ENCODE results near the gene SLC2A2. TPM values are rescaled to one million over a fixed set of nuclear protein-coding genes. Genes with fewer than 3 reads are reported as not detected.

Gene SLC2A2
- not detected for polyA plus RNA-seq (2013, experiment 1 of 2; ENCODE audit: insufficient read length)
- not detected for polyA plus RNA-seq (2013, experiment 2 of 2; ENCODE audit: insufficient read length)

DNA sequence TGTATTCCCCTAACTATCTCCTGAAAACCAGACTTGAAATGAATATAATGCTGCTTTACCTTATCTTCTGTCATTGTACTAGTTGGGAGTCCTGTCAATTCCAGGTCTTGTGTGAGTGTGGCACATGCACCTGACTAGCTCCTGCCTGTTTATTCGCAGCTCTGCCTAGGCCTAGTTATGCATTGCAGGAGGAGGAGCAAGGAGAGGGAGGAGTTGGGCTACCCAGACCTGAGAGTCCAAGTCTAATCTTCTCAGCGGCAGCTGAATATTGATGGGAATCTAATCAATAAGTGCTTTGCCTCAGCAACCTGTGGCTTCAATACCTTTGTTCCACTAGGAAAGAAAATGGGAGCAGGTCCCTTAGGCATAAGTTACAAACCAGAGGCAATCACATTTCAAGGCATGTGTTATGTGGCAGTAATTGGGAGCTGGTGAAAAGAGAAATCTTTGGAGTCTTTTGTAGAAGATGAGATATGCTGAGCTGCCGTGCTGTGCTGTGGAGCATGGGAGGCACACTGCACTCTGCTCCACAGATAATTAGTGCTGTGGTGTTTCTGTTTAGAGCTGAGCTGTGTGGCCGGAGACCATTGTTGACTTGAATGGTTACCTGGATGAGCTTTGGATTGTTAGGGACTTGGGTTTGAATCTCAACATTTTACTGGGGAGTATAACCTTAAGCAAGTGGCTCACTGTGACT is at the start of gene SLC2A2:
Gene SLC2A2, minus strand, starts transcription at position 124 of the 697 bp plus-strand sequence. Its CDS starts 50 bp downstream, at position 74.
- DNase-seq, result no peak

DNA sequence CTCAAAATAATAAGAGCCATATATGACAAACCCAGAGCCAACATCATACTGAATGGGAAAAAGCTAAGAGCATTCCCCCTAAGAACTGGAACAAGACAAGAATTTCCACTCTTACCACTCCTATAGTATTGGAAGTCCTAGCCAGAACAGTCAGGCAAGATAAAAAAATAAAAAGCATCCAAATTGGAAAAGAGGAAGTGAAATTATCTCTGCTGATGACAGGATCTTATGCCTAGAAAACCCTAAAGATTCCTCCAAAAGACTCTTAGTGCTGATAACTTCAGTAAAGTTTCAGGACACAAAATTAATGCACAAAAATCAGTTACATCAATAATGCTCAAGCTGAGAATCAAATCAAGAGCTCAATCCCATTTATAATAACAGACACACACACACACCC is 45.9 kb upstream of the SLC2A2 start:
- no peak for DNase-seq

DNA sequence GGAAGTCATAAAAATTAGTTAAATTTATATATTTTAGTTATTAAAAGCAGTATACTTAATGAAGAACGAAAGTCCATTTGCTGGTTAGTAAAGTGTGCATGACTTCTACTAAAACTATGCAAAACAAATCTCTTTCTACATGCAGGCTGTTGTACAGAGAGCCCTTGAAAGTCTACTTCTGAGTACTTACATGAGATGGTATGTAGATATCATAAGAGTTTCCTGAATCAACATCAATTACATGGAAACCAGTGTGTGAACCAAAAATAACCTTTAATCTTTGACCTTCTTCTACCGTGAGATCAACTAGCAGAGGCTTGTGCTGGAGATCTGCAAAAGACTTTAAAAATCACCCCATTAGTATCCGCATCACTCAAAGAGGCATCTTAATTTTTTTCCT is 42.1 kb upstream of the SLC2A2 start:
- no peak for DNase-seq

DNA sequence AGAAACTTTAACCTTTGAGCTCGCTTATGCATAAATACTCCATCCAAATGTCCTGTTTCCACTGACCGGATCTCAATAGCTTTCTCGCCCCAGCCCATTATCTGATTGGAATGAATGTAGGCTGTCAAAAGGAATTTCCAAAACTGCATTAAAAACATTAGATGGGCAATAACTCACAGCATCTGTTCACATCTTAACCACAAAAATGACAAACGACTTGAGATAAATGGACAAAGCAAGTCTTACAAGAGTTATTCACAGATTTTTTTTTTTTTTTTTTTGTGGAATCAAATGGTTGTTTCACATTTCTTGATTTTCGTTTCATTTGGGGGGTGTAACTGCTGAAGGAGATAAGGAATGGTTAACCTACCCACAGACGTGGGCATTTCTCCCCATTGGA is 39.7 kb upstream of the SLC2A2 start:
- peak; percentile 36 for DNase-seq

DNA sequence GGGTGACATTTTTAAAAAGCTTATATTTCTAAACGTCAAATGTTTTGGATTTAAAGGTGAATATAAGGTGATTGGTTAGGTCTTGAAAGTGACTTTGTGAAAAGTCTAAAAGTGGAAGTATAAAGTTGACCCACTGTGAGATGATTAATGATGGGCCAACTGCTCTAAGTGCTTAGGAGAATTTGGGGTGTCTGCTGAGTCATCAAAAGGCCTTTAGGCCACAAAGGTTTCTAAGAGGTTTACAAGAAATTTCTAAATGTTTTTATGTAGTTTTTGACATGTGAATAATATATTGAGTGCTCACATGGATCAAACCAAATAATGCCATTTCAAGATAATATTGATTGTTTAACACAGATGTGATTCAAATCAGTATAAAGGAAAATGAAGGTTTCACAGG is 39.2 kb upstream of the SLC2A2 start:
- DNase-seq, result no peak

DNA sequence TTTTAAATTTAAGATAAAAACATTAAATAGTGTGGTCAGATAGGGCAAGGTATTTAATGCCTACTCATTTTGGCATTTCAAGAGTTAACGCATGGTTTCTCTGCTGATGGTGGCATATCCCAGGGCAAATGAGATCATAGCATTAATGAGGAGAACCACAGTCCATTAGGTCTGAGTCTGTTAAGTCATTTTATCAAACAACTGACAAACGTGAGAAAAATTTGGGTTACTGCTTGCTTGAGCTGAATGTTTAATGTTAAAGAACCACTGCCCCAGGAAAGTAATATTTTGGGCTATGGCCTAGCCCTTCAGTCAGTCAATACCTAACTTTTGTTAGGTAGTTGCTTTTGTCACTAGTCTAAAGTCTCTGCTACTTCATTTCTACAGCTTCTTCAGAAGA is 37.9 kb upstream of the SLC2A2 start:
- DNase-seq, result no peak

DNA sequence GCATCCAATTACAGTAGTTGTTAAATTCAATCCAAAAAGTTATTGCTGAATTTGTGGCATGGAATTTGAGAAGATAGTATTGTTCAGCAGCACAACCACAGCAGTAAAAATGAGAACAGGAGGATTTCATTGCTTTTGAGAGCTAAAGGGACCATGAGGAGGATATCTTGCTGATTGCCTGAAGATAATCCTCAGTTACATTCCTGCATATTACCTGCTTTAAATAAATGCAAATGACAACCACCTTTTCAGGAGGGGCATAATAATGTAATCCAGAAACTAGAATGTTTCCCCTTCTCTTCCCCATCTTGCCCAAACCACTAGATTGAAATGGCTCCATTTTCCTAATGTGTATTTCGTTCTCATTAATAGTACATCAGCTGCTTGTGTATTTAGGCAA is 35.2 kb upstream of the SLC2A2 start:
- no peak for DNase-seq

DNA sequence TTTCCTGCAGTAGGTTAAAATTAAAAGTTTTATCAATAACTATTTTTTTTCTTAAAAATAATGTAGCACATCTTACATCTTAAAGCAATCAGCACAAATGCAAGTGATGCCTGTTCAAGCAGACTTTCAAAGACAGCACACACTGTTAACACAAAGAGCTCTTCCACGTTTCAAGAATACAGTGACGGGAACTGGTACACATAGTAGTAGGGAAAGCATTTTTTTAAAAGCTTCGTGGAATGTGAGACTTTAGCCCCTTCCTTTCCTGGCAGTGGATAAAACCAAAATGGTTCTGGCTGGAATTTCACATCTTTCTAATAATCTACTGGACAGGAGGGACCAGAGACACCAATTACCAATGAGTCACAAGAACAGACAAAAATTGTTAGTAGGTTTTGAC is 33.5 kb upstream of the SLC2A2 start:
- DNase-seq, result no peak

DNA sequence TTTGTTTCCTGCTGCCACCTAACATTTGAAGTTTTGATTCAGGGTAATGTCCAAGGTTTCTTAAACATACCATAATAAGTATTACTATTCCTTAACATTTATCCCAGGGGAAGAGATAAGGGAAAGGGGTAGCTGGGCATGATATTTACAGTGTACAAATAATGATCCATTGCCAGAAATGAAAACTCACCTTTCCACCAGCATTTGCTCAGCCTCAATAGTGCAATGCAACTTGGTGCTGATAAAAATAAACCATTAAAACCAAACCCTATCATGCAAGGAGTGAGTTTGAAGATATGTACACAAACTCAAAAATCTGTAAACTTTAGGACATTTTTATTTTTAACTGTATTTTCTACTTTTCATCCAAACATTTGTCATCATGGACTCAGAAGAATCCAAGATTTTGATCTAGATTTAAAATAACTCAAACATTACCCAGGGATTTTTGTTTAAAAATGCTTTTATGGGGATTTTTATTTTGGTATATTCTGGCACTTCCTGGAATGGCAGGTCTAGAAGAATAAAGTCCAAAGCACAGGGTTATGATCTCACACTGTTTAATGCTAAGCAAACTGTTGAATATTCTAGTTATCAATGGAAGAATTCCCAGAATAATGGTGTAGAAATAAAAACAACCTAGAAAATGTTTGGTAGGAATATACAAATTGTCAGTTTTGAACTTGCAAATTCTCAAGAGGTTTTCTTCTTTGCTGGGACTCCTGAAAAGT is 32.5 kb upstream of the SLC2A2 start:
- DNase-seq, result no peak

DNA sequence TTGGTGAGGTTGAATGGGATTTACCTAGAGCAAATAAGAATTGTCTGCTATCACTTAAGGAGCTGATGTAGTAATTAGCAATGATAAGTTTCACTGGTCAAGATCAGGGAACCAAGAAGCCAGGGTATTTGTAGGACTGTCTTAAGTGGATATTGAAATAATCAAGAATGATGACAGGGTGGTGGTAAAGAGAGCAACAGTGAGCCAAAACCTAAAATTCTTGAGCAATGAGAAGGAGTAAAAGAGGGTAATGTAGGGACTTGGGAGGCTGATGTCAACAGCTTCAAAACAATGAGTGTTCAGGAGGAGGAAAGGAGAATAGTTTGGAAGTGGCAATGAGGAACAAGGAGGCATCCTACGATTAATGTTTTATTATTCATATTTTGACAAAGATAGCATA is 31.5 kb upstream of the SLC2A2 start:
- DNase-seq, result peak; percentile 62

DNA sequence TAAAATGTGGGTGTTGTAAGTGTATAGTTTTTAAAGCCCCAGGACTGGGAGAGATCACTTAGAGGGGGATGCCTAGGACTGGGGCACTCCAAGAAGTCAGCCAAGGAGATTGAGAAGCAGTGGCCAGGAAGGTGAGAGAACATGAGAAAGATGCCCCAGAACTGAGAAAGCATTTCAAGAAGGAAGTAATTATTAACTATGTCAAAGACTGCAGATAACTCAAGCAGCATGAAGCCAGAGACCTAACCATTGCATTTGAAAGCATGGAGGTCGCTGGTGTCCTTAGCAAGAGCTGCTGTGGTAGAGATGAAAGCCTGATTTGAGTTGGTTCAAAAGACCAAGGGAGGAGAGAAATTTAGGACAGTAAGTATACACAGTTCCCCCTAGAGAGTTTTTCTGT is 30.6 kb upstream of the SLC2A2 start:
- DNase-seq, result no peak

DNA sequence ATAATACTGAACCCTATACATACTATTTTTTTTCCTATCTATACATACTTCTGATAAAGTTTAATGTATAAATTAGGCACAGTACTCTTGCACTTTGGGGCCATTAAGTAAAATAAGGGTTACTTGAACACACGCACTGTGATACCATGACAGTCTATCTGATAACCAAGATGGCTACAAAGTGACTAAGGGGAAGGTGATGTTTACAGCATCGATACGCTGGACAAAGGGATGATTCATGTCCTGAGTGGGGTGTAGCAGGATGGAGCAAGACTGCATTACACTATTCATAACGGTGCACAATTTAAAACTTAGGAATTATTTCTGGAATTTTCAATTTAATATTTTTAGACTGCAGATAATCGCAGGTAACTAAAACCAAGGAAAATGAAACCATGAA is 30.0 kb upstream of the SLC2A2 start:
- peak; percentile 9 for DNase-seq

DNA sequence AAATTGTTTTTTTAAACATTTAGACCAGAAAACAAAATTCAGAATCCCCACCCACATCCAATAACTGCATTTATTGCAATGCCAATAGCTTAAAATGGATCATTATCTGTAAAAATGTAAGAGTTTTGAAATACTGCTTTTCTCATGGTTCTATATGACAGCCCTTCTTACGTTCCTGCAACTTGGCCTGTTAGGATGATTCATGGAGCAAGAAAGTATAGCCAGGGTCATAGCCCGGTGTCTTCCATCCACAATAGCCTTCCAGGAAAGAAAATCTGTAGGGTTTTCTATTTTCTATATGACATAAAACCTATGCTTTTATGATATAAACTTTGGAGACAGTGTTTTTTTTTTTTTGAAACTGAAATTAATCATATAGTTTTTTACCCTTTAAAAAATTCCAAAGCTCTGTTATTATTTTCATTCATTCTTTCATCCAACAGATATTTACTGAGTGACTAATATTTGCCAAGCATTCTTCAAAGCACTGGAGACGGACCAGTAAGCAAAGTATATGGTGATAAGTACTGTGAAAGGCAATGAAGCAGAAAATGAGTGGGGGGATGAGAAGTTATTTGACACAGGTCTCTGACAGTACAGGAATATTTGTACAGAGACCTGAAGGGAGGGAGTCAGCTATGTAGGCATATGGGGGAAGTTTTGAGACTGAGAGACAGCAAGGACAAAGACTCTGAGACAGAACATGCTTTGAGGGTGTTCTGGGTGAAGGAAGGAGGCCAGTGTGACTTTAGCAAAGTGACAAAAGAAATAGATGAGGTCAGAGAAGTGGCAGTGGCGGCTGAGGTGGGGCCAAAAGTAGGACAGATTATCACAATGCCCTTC is 29.0 kb upstream of the SLC2A2 start:
- DNase-seq, result peak; percentile 61

DNA sequence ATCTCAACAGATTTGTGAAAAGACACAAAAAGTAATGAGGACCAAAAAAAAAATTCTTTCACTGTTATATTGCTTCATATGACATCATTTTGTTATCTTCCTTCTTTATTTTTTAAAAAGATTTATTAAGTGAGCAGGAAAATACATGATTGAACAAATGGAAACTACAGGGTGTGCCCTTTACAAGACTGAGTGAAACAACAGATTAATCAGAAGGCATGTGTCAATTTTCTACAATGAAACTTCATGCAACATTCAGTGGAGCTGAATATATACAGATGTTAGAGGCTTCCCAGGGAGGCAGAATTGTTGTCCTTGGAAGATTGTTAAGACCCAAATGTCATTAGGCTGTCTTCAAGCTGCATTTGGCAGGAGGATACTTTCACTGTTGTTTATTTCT is 28.4 kb upstream of the SLC2A2 start:
- DNase-seq, result peak; percentile 8

DNA sequence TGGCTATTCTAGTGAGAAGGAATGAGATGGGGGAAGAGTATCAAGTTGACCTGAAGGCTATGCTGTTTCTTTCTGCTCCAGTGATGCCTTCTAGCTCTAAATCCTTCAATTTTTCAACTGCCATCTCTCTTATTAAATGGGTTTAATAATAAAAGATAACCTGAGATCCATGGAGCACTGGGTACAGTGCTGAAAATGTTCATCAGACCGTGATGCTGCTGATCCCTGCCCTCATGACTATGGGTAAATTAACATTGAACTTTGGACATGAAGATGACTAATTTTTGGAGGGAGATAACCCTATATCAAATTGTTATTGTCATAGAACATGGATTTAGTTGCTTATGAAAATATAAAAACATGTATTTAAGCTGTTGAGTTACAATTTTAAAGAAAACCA is 27.7 kb upstream of the SLC2A2 start:
- DNase-seq, result no peak

DNA sequence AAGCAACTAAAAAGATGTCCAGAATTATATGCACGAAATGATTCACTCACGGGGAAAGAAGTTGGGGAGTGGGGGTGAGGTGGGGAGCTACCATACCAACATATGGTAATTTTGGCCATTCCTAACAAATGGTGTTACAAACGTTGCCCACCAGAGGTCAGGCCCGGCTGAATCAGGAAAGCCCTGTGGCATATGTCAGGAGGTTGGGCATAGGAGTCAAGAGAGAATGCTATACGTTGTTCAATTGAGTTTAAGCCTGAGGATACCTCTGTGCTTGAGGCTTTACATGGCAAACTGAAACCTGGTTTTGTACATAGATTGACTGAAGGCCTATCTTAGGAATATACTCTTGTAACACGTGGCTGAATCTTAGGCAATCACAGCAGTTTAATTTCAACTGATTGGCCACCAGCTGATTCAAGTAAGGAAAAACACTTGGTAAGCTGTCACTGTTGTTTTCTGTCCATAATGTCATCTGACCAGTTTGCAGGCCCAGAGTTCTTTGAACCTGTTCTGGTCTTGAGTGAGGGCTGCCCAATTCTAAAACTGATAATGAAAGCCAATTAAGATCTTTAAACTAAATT is 23.4 kb upstream of the SLC2A2 start:
- DNase-seq, result peak; percentile 75

DNA sequence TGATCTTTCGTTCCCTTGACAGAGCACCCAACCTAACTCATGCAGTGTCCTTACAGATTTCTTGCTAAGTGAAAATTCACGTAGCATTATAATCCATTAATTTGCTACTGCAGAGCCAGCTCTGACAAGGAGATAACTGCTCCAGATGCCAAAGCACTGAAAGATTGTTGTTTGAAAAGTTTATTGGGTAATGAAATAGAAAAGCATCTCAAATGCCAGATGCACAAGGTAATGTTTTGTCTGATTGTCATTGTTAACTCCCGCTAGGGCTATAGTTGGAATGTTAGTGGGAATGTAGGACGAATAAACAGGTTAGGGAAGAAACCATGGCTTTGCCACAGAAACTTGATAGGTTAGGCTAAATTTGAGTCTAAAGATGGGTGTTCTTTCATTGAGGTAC is 20.2 kb upstream of the SLC2A2 start:
- no peak for DNase-seq

DNA sequence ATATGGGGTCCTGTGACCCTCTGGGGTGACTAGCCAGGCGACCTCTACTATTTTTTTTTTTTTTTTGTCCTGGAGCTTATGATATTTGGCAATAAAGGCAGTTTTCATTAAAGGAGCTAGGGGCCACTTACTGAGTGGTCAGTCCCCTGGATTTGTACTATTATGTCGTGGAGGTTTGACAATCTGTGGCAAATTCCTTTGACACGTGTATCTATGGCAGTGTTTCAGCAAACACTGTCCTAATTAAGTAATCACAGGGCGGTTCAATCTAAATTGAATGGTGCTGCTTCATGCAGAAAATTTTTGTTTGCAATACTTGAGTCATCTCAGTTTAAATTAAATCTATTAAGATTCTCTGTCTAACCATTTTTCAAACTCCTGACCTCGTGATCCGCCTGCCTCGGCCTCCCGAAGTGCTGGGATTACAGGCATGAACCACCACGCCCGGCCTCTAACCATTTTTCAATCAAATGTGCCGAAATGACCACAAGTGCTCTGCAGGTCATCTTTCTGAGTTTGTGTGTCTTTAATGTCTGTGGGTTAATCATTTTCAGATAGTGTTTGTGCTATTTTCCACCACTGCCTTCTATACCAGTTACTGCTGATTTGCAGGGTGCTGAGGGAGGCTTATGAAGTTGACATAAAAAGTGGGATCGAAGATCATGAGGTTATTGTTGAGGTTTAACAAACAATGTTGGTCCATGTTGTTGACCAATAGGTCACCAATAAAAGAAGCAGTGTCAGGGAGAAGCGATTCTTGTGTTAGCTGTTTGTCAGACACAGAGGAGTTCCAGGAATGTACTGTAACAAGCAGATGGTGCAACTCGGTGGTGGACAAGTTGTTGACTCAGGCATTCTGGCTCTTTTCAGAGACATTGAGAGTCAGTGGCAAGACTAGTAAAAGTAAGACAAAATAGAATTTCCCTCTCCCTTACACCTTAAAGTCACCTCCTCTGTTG is 18.6 kb upstream of the SLC2A2 start:
- peak; percentile 72 for DNase-seq

DNA sequence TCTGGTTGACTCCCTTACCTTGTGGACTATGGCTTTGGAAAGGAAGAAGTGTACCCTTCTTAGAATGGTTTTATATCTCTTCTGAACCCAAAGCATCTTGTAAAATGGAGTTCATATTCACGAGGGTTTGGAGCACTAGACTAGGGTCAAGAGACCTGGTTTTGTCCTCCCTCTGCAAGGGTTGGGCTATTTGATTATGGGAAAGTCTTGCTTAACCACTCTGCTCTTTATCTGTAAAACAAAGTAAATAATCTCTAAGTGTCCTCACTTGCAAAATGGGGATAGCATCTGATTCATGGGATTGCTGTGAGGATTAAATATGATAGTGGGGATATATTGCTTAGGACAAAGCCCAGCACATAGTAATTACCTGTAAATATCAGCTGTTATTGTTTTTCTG is 17.9 kb upstream of the SLC2A2 start:
- no peak for DNase-seq

DNA sequence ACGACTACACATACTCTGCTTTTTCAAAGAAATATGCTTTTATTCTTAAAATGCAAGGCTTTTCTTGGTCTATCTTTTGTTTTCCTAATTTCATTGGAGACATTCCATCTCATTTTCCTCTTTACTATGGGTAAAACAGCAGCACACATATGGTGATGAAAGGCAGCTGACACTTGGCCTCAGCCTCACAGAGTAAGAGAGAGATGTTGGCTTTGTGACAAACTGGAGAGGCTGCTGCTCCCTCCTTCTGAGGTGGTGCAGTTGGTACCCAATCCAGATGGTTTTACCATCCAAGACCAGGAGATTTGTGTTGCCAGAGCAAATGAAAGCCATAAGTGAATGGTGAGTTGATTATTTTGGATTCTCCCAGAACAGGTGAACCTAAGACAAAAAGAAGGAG is 13.2 kb upstream of the SLC2A2 start:
- no peak for DNase-seq

DNA sequence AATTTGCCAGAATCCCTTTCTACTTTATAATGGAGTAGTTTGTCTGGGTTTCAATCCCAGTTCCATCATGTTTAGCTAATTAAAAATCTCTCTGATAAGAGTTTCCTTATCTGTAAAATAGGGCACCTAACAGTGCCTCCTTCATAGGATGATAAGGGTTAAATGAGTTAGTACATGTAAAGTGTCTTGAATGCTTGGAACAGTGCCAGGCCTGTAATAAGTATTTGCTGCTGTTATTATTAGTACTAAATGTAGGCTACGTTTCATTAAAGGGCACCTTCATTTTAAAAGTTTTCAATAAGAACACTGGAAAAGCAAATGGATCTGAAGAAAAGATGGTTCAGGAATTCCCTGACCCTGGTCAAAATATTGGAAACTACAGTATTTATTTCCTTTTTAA is 11.8 kb upstream of the SLC2A2 start:
- no peak for DNase-seq

DNA sequence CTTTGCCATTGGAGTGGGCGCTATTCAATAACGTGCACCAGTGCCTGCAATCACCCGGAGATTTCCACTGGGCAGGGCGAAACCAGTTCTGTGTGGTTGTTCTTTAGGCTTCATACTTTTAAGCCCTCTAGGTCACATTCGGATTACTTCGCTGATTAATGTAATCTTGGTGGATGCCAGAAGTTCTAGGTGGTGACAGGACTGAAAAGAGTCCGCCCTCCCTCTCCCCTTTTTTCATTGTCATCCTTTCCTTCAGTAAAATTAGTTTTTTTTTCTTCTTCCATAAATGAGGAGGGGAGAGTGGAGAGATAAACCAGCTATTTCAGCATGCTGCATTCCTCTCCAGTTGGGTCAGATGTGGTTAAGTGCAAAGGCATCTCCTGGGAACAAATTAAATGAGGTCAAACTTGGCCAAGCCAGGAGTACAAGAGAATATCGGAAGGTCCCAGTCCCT is 2.3 kb upstream of the SLC2A2 start:
- peak; percentile 93 for DNase-seq
